Measurements from ENCODE around the gene HECW1. TPM values are rescaled to one million over a fixed set of nuclear protein-coding genes. Genes with fewer than 3 reads are reported as not detected.

The HECW1 gene
- total and polyA plus RNA-seq, 2 of the 8 experiments (the other 6 are each of a cell fraction or from before 2014, with no cell fraction given): 2.9 to 12.7 TPM

- peak; percentile 97 for TF ChIP-seq CHD7 (IDR thresholded peaks at IDR 0.05; ENCODE audit: insufficient replicate concordance, low read length)
- TF ChIP-seq TEAD4 (IDR thresholded peaks at IDR 0.05; ENCODE audit: low read depth, low read length): no peak
- peak; percentile 35; the same call in 1 of the 2 replicates for TF ChIP-seq SP1 (IDR thresholded peaks at IDR 0.05; ENCODE audit: low read depth, low read length)
- TF ChIP-seq CREB1 (IDR thresholded peaks at IDR 0.05): no peak
Measured at GRCh38 chr7:43291789-43292188, 179.3 kb downstream of the HECW1 start (continued).

Data from H1 (cell line).